Lung (tissue), 12 donors: Measurements from ENCODE around the gene GPR45. TPM values are rescaled to one million over a fixed set of nuclear protein-coding genes. Genes with fewer than 3 reads are reported as not detected.

Source experiments
- ATAC-seq: fragments of 200-7000 bp; cut with Tn5 transposase; one replicate; pipeline ENCODE4 v1.9.1; 2020; ENCODE audit warnings: moderate number of reproducible peaks; ENCODE audit not compliant: insufficient read depth, low FRiP score
- DNase-seq, 3 donors: peaks; one replicate each; pipeline ENCODE4 v3.0.0-alpha.2; 2013 to 2017
- H3K27ac ChIP-seq, 2 donors: one replicate each; pipeline ENCODE4 v1.5.1; 2013; ENCODE audit warnings: mild to moderate bottlenecking in 2 of 2, moderate library complexity in 2 of 2, control low read depth in 1 of 2, inconsistent platforms in 1 of 2, low read depth in 1 of 2, low read length in 1 of 2
- H3K27me3 ChIP-seq, 3 donors: one replicate each; pipeline ENCODE4 v1.5.1; 2013; ENCODE audit warnings: low read length in 2 of 3; ENCODE audit not compliant: control insufficient read depth in 3 of 3, insufficient read depth in 3 of 3
- H3K36me3 ChIP-seq, 4 donors: one replicate each; pipeline ENCODE4 v1.5.1; 2013; ENCODE audit warnings: low read length in 4 of 4, mild to moderate bottlenecking in 1 of 4, moderate library complexity in 1 of 4; ENCODE audit not compliant: control insufficient read depth in 4 of 4, insufficient read depth in 4 of 4
- H3K4me1 ChIP-seq, 5 donors: one replicate each; pipeline ENCODE4 v1.5.1; 2013; ENCODE audit warnings: low read length in 5 of 5, mild to moderate bottlenecking in 2 of 5, moderate library complexity in 1 of 5; ENCODE audit not compliant: control insufficient read depth in 5 of 5, insufficient read depth in 5 of 5
- H3K4me3 ChIP-seq: one replicate; pipeline ENCODE4 v1.5.1; 2013; ENCODE audit warnings: mild to moderate bottlenecking, control low read depth, moderate library complexity
- H3K9ac ChIP-seq, 2 donors: one replicate each; pipeline ENCODE4 v1.5.1; 2013; ENCODE audit warnings: low read length in 2 of 2, control low read depth in 1 of 2; ENCODE audit not compliant: insufficient read depth in 1 of 2
- H3K9me3 ChIP-seq, 4 donors: one replicate each; pipeline ENCODE4 v1.5.1; 2013; ENCODE audit warnings: low read length in 3 of 4, mild to moderate bottlenecking in 1 of 4, moderate library complexity in 1 of 4; ENCODE audit not compliant: control insufficient read depth in 4 of 4, insufficient read depth in 3 of 4
- CTCF ChIP-seq: IDR thresholded peaks from 2 replicates; pipeline ENCODE4 v1.5.1; 2012; ENCODE audit warnings: mild to moderate bottlenecking; ENCODE audit errors: control extremely low read depth, extremely low read depth
- WGBS, 2 donors: extraction: QIAGEN DNeasy Blood & Tissue Kit; methylation state at CpG; one replicate each; pipeline ENCODE4 v1.1.7; 2013; 5-methylcytosine and 5-hydroxymethylcytosine counted together
- polyA plus RNA-seq, 2 donors: library from polyadenylated mRNA; stranded (reverse); fragments of 200-250 nt; gene quantifications; one replicate each; pipeline ENCODE4 v1.2.1, GENCODE V29; 2013
- total RNA-seq, 2 donors: library from RNA; depleted of rRNA in 1 of 2; stranded (reverse); fragments of >200 nt in 1 of 2; gene quantifications; one replicate each; pipeline ENCODE4 v1.2.1, GENCODE V29; 2014 to 2021
- donor health status: control.
- donor health status: control.
- donor health status: Bipolar disorder and iron deficiency.
- donor health status: healthy.
- donor health status: DM: yes; HTN: yes; CAD: no.

GPR45 gene
- total and polyA plus RNA-seq, 4 donors: not detected

DNA sequence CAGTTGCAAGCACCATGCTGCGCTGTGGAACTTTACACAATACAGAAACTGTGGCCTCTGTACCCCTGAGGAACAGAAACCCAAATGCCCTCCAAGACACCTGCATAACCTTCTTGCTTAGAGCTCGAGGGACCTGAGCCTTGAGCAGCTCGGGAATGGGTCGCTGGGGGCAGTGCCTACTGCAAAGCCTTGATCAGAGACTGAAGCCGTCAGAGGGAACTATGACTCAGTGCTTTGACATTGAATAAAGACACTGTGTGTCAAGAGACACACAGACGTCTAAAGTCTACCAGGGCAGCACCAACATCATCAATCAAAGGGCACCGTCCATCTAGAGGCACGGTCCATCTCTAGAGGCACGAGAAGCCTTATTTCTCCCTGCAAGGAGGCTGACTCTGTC, 30.6 kb downstream of the GPR45 start:
- Histone ChIP-seq H3K36me3 (peaks cover 13 to 63% (median 27%) of the 10 kb centered on the region in 4 donors), H3K4me1 (peaks cover 0 to 2% (median 0%) of the 10 kb centered on the region in 5 donors), H3K4me3 (no peak overlapping the region), H3K9me3 (peaks cover 0 to 2% (median 0%) of the 10 kb centered on the region in 4 donors), H3K27me3 (no peaks in the 10 kb centered on the region), H3K27ac (no peak overlapping the region), H3K9ac (no peak overlapping the region)
- DNase-seq (no peak), ATAC-seq (no peak)
- 89% methylated on average over 9 of the region's 9 CpGs for WGBS, 2 donors
- no peak for TF ChIP-seq CTCF

GRCh38 chr2:105274046-105274445, 32.5 kb downstream of the GPR45 start:
- peak in 1 of 3 donors; percentile 16 for DNase-seq
- TF ChIP-seq CTCF: no peak
- H3K9me3 ChIP-seq: peaks cover 0 to 2% (median 0%) of the 10 kb centered on the region in 4 donors
- WGBS, 2 donors: 70 to 91% methylated on average over 4 of the region's 4 CpGs
- no peaks in the 10 kb centered on the region for H3K27me3 ChIP-seq
- H3K9ac ChIP-seq: no peak overlapping the region
- H3K27ac ChIP-seq: no peak overlapping the region
- peaks cover 12 to 57% (median 19%) of the 10 kb centered on the region in 4 donors for H3K36me3 ChIP-seq
- peaks cover 0 to 2% (median 0%) of the 10 kb centered on the region in 5 donors for H3K4me1 ChIP-seq
- ATAC-seq: no peak
- H3K4me3 ChIP-seq: no peak overlapping the region

DNA sequence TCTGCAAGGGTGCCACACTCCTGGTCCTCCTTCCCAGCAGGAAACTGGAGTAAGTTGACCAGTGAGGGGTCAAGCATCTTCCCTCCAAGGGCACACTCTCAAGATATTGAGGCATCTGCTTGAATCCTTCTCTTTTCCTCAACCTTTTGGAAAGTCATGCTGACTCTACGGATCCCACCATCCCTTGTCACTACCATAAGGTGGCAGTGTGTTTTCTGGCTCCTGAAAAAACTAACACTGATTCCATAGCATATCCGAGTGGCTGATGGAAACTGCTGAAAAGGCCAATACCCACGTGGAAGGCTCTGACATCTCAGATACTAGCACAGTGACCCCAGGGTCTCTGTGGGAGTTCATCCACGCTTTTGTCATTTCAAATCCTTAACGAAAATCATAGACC, 37.1 kb downstream of the GPR45 start:
- Histone ChIP-seq H3K9me3 (peaks cover 0 to 2% (median 0%) of the 10 kb centered on the region in 4 donors), H3K36me3 (peaks cover 6 to 48% (median 22%) of the 10 kb centered on the region in 4 donors), H3K27me3 (no peaks in the 10 kb centered on the region), H3K4me3 (no peak overlapping the region), H3K9ac (no peak overlapping the region), H3K27ac (no peak overlapping the region), H3K4me1 (peaks cover 0 to 2% (median 0%) of the 10 kb centered on the region in 5 donors)
- DNase-seq (no peak), ATAC-seq (no peak)
- WGBS, 2 donors: 78 to 79% methylated on average over 5 of the region's 5 CpGs
- TF ChIP-seq CTCF: no peak

- DNase-seq (no peak), ATAC-seq (no peak)
- Histone ChIP-seq H3K9me3 (peaks cover 0 to 2% (median 0%) of the 10 kb centered on the region in 4 donors), H3K27me3 (no peaks in the 10 kb centered on the region), H3K27ac (no peak overlapping the region), H3K4me1 (peaks cover 0 to 2% (median 0%) of the 10 kb centered on the region in 5 donors), H3K9ac (no peak overlapping the region), H3K4me3 (no peak overlapping the region), H3K36me3 (peaks cover 6 to 49% (median 20%) of the 10 kb centered on the region in 4 donors)
- no peak for TF ChIP-seq CTCF
- 96 to 98% methylated on average over 1 of the region's 1 CpG for WGBS, 2 donors
Measured at GRCh38 chr2:105279126-105279525, 37.6 kb downstream of the GPR45 start.
